Germinal center (tissue), 1 donor: ENCODE results near the gene EIF2S3B.

ENCODE experiments used
- DNase-seq: peaks from one replicate; pipeline ENCODE4 v3.0.0; 2012; ENCODE audit warnings: mixed read lengths, low spot score

The EIF2S3B gene

DNA sequence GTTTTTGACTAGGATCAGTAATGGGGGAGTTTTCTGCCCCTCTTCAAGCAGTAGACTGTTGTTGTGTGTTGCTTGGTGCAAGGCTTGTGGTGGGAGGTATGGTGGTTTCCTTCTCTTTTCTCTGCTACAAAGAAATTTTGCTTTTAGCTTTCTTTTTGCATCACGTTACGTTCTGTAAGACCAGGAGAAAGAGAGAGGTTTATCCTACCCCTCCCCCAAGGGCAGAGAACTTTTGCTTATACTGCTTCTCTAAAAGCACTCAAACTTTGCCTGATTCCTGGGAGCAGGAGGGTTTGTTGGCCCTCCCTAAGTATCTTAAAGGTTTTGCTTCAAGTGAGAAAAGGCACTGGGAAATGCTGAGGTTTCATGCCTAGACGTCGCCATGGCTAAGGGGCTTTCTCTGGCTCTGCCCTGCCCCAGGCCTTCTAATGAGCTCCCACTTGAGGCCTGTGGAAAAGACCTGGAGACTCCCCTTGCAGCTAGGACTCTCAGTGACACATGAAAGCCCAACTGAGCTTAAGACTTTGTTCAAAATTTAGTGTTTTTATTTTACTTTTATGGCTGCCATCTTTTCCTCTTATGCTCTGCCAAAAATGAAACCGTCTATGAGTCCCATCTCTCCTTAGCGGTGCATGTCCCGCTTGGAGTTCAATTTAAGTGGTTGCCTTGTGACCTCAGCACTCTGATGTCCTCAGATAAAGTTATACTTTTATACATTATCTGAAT is 49.2 kb downstream of the EIF2S3B start:
- no peak for DNase-seq

- no peak for DNase-seq
These were observed 51.6 kb downstream of the EIF2S3B start for GRCh38 chr12:10557329-10557728.

DNA sequence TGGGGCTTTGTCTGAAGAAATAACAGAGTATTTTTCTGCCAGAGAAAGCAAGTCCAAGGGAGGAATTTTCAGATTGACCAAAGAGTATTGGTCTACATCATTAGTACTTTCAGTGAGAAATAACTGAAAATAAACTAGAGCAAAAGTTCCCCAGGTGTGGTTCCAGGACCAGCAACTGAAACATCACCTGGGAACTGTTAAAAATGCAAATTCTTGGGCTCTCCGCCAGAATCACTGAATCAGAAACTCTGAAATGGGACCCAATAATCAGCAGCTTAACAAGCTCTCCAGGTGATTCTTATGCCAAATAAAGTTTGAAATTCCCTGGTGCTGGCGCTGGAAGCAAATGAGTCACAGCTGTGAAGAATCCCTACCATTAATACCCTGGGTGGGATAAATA is 52.1 kb downstream of the EIF2S3B start:
- no peak for DNase-seq
